ENCODE measurements around the gene DRC7. TPM values are rescaled to one million over a fixed set of nuclear protein-coding genes. Genes with fewer than 3 reads are reported as not detected.

Gene DRC7
- total RNA-seq, 4 donors from 2014 or later, result 0.79 TPM; not detected in 3

DNA sequence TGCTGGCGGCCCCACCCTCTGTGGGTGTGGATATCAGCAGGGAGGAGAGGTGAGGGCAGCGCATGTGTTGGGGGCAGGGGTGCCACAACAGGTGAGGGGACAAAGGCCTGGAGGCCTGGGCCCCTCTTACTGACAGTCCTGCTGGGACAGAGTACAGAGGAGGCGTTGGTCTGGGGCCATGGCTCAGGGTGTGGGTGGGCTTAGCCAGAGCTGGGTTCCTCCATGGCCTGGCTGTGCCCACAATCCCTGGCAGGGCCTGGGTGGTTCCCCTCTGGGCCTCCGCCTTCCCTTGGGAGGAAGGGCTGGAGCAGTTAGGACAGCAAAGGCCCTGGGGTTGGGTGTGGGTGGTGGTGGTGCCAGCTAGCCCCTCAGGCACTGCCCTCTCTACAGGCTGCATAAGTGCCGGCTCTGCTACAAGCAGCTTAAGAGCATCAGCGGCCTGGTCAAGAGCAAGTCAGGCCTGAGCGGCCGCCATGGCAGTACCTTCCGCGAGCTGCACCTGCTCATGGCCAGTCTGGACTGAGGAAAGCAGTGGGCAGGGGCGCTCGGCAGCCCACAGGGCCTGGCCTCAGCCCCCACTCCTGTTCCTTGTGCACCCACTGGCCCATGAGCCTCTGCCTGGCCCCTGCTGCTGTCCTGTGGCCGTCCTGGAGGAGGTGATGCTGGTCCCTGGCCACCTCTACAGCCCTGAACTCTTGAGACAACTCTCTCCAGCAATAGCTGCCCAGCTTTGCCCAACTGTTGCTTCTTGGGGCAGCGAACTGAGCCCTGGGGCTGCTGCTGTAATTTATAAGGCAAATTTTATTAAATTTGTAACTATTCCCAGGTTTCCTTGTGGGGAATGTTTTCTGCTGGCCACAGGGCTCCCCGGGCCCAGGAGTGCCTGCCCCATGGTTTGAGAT is 62.1 kb downstream of the DRC7 start:
- WGBS, 2 donors, result 42 to 63% methylated on average over 2 to 4 of the region's 15 CpGs
- no peak for TF ChIP-seq POLR2A (IDR thresholded peaks at IDR 0.05)
- no peak for TF ChIP-seq CTCF (IDR thresholded peaks at IDR 0.05)
- intact Hi-C loops (cut with DNase I), result loop anchor here (5.0 to 10.0 kb wide), 3 partner anchors 106 to 246 kb away; partner anchors contain the start of genes USB1 and ZNF319
- Histone ChIP-seq H3K4me3 (no peak overlapping the region), H3K27ac (no peak overlapping the region), H3K36me3 (peaks cover 0 to 94% (median 4%) of the 10 kb centered on the region in 3 donors), H3K4me1 (peaks cover 11 to 27% (median 12%) of the 10 kb centered on the region in 3 donors), H3K27me3 (no peaks in the 10 kb centered on the region), H3K9me3 (no peaks in the 10 kb centered on the region)
- no peak for DNase-seq

GRCh38 chr16:57757326-57757786 is 62.8 kb downstream of the DRC7 start:
- Histone ChIP-seq H3K27ac (peak overlapping the region in 2 of 4 donors; percentile 10 to 25), H3K27me3 (no peaks in the 10 kb centered on the region), H3K36me3 (peaks cover 0 to 94% (median 4%) of the 10 kb centered on the region in 3 donors), H3K4me3 (no peak overlapping the region), H3K9me3 (no peaks in the 10 kb centered on the region), H3K4me1 (peaks cover 11 to 27% (median 12%) of the 10 kb centered on the region in 3 donors)
- intact Hi-C loops (cut with DNase I), result loop anchor here (5.0 to 10.0 kb wide), 3 partner anchors 105 to 245 kb away; partner anchors contain the start of genes USB1 and ZNF319
- 20 to 53% methylated on average over 2 to 3 of the region's 11 CpGs for WGBS, 2 donors
- TF ChIP-seq CTCF (IDR thresholded peaks at IDR 0.05) (peak; percentile 93 to 98 (median 95)), POLR2A (IDR thresholded peaks at IDR 0.05) (no peak)
- no peak for DNase-seq

GRCh38 chr16:57757883-57758282 is 63.3 kb downstream of the DRC7 start:
- H3K4me1 ChIP-seq, result peaks cover 11 to 27% (median 12%) of the 10 kb centered on the region in 3 donors
- DNase-seq, result no peak
- peaks cover 0 to 94% (median 4%) of the 10 kb centered on the region in 3 donors for H3K36me3 ChIP-seq
- no peak overlapping the region for H3K4me3 ChIP-seq
- peak overlapping the region in 1 of 4 donors; percentile 25 for H3K27ac ChIP-seq
- TF ChIP-seq CTCF (IDR thresholded peaks at IDR 0.05), result no peak
- no peak for TF ChIP-seq POLR2A (IDR thresholded peaks at IDR 0.05)
- H3K27me3 ChIP-seq, result no peaks in the 10 kb centered on the region
- intact Hi-C loops (cut with DNase I), result loop anchor here (5.0 to 10.0 kb wide), 3 partner anchors 104 to 244 kb away; partner anchors contain the start of genes USB1 and ZNF319
- H3K9me3 ChIP-seq, result no peaks in the 10 kb centered on the region
- 80 to 100% methylated on average over 1 of the region's 7 CpGs for WGBS, 2 donors

DNA sequence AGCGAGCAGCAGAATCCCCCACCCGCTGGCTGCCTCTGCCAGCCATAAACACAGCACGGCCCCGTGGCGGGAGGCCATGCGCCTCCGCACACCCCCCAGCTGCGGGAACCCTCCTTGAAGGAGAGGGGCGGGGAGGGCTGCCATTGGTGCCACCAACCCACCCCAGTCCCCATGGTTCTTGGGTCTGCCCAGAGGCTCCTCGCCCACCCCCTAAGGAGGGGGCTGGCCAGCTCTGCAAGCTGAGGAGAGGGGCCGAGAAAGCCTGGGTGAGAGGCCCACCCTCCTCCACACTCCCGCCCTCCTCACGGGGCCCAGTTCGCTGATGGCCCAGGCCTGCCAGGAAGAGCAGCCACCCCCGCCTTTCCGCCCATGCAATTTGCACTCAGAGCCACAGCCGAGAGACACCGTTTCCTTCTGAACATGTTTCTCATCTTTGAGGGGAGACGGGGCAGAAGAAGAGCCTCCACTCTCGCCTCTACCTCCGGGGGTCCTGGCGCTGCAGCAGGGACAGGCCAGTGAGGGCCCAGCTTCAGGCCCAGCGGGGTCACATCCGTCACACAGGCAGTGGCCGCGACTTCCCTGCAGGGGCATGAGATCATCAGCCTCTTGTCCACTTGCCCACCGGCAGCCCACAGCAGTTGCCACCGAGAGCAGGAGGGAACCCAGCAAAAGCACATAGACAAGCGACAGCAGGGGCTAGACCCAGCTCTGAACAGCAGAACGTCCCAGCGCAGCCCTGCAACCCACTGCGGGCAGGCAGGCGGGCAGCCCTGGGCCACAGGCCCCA is 63.9 kb downstream of the DRC7 start:
- Histone ChIP-seq H3K4me1 (peaks cover 11 to 27% (median 12%) of the 10 kb centered on the region in 3 donors), H3K9me3 (no peaks in the 10 kb centered on the region), H3K27ac (no peak overlapping the region), H3K4me3 (no peak overlapping the region), H3K27me3 (no peaks in the 10 kb centered on the region), H3K36me3 (peaks cover 0 to 92% (median 4%) of the 10 kb centered on the region in 3 donors)
- TF ChIP-seq CTCF (IDR thresholded peaks at IDR 0.05) (no peak), POLR2A (IDR thresholded peaks at IDR 0.05) (no peak)
- intact Hi-C loops (cut with DNase I), result loop anchor here (5.0 to 10.0 kb wide), 3 partner anchors 104 to 244 kb away; partner anchors contain the start of genes USB1 and ZNF319
- no peak for DNase-seq
- WGBS, 2 donors, result 83 to 100% methylated on average over 2 to 10 of the region's 33 CpGs

Measured in esophagus squamous epithelium (tissue), 5 donors.